Suprapubic skin (tissue), 4 donors: ENCODE data around the gene ABCA12.

Source experiments
- CTCF ChIP-seq, 2 donors: fragments of 200-600 bp in 1 of 2; fragments of 450-650 bp in 1 of 2; sonication (generic) in 1 of 2; IDR thresholded peaks; one replicate each; pipeline ENCODE4 v1.5.1; 2016 to 2019; ENCODE audit warnings: antibody characterized with exemption in 2 of 2, mild to moderate bottlenecking in 1 of 2, moderate library complexity in 1 of 2
- POLR2A ChIP-seq, 2 donors: fragments of 450-650 bp; IDR thresholded peaks; one replicate each; pipeline ENCODE4 v1.6.1; 2017; ENCODE audit warnings: antibody characterized with exemption in 2 of 2, mild to moderate bottlenecking in 2 of 2, moderate library complexity in 2 of 2
- POLR2AphosphoS5 ChIP-seq, 3 donors: sonication (generic); formaldehyde crosslinking; IDR thresholded peaks; one replicate each; pipeline ENCODE4 v1.6.1; 2017; ENCODE audit warnings: antibody characterized with exemption in 3 of 3

- TF ChIP-seq CTCF (IDR thresholded peaks at IDR 0.05): no peak
- TF ChIP-seq POLR2A (IDR thresholded peaks at IDR 0.05): no peak
- no peak for TF ChIP-seq POLR2AphosphoS5 (IDR thresholded peaks at IDR 0.05)
Observed at GRCh38 chr2:214904176-214904575, 234.2 kb downstream of the ABCA12 start.
